ENCODE data around the gene PCNX2. TPM values are rescaled to one million over a fixed set of nuclear protein-coding genes. Genes with fewer than 3 reads are reported as not detected.

The PCNX2 gene
- total RNA-seq, 2 experiments from 2014 or later: 46.4 to 49.4 TPM

DNA sequence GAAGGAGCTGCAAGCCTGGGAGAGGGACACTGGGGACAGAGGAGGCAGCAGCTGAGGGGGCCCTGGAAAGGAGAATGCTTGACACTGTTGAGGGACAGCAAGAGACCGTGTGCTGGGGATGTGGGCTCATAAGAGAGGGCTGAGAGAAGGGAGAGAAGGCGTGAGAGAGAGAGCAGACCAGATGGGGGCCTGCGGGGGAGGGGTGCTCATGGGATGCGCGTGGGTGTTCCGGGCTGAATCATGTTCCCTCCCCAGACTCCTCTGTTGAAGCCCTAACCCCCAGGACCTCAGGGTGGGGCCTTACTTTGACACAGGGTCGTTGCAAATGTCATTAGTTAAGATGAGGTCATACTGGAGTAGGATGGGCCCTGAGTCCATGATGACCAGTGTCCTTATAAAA is 304.3 kb downstream of the PCNX2 start:
- H3K27me3 Mint-ChIP-seq: no peaks in the 10 kb centered on the region
- Histone ChIP-seq H3K36me3 (ENCODE audit: insufficient read depth, low read length) (peaks cover 38% of the 10 kb centered on the region), H3K4me1 (ENCODE audit: insufficient read depth, low read length) (no peaks in the 10 kb centered on the region), H3K27me3 (ENCODE audit: control insufficient read depth in 1 of 2, insufficient read depth in 2 of 2, low read length in 2 of 2) (no peaks in the 10 kb centered on the region), H3K27ac (ENCODE audit: low read depth in 1 of 2, low read length in 2 of 2) (no peak overlapping the region), H3K4me3 (ENCODE audit: low read length) (no peak overlapping the region), H3K9me3 (ENCODE audit: control insufficient read depth in 1 of 2, insufficient read depth in 1 of 2, low read length in 2 of 2) (peaks cover 0 to 10% of the 10 kb centered on the region in 2 experiments)
- H3K9me3 Mint-ChIP-seq: no peaks in the 10 kb centered on the region
- DNase-seq: no peak
- ChIA-PET POLR2A (no interaction called here), CTCF (no interaction called here)
- H3K36me3 Mint-ChIP-seq (ENCODE audit: low read depth): peaks cover 66% of the 10 kb centered on the region
- H3K4me3 Mint-ChIP-seq: no peak overlapping the region
- no peak for ATAC-seq (ENCODE audit: poor library complexity)
- intact Hi-C loops (cut with DNase I, micrococcal nuclease): no loop called here
- TF ChIP-seq, protein P1, sequence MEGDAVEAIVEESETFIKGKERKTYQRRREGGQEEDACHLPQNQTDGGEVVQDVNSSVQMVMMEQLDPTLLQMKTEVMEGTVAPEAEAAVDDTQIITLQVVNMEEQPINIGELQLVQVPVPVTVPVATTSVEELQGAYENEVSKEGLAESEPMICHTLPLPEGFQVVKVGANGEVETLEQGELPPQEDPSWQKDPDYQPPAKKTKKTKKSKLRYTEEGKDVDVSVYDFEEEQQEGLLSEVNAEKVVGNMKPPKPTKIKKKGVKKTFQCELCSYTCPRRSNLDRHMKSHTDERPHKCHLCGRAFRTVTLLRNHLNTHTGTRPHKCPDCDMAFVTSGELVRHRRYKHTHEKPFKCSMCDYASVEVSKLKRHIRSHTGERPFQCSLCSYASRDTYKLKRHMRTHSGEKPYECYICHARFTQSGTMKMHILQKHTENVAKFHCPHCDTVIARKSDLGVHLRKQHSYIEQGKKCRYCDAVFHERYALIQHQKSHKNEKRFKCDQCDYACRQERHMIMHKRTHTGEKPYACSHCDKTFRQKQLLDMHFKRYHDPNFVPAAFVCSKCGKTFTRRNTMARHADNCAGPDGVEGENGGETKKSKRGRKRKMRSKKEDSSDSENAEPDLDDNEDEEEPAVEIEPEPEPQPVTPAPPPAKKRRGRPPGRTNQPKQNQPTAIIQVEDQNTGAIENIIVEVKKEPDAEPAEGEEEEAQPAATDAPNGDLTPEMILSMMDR (IDR thresholded peaks at IDR 0.05): no peak
- no peak overlapping the region for H3K27ac Mint-ChIP-seq
- no peaks in the 10 kb centered on the region for H3K4me1 Mint-ChIP-seq (ENCODE audit: low read depth)

DNA sequence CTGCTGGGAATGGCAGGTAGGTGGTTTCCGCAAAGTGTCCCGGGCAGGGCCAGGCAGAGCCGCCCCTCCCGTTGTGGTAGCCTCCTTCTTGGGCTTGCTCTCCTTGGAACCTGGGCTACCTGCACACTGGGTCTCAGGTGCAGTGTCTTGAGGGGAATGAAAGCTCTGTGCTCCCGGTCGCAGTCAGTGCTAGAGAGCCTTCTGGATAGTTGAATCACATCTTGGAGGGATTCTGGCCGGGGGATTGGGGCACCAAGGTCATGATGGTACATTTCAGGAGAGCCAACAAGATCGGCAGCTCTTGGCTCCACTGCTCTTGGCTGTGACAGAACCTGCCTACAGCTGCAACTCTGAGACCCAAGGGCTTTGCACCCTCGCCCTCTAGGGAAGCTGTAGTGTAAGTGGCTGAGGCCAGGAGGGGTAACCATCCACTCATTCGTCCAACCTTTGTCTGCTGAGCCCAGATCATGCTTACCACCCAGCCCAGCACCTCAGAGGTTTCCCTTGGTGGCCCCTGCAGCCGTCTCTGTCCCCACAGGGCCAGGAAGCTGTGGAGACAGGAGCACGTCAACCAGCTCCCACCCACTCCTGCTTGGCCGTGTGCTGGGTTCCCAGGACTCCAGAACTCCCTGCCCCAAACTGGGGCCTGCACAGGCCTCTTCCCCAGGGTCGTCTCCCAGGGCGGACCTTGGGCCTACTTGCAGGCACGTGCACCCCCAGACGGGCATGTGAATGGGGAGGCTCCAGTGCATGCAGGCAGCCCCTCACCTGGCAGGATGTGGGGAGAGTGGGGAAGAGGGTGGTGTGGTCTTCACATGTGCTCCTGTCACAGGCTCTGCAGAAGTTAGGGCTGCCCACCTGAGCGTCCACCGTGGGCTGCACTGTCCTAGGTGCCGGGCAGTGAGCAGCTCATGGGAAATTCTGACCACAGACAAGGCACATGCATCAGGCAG is 305.1 kb downstream of the PCNX2 start:
- POLR2A ChIA-PET: no interaction called here
- TF ChIP-seq, protein P1 (IDR thresholded peaks at IDR 0.05): no peak
- H3K36me3 ChIP-seq (ENCODE audit: insufficient read depth, low read length): peaks cover 46% of the 10 kb centered on the region
- CTCF ChIA-PET: no interaction called here
- no peaks in the 10 kb centered on the region for H3K4me1 ChIP-seq (ENCODE audit: insufficient read depth, low read length)
- H3K27ac ChIP-seq (ENCODE audit: low read depth in 1 of 2, low read length in 2 of 2): no peak overlapping the region
- Mint-ChIP-seq H3K4me1 (ENCODE audit: low read depth) (no peaks in the 10 kb centered on the region), H3K9me3 (no peaks in the 10 kb centered on the region), H3K4me3 (no peak overlapping the region), H3K27ac (no peak overlapping the region), H3K36me3 (ENCODE audit: low read depth) (peaks cover 58% of the 10 kb centered on the region), H3K27me3 (no peaks in the 10 kb centered on the region)
- ATAC-seq (ENCODE audit: poor library complexity) (no peak), DNase-seq (no peak)
- intact Hi-C loops (cut with DNase I, micrococcal nuclease): no loop called here
- peaks cover 0 to 10% of the 10 kb centered on the region in 2 experiments for H3K9me3 ChIP-seq (ENCODE audit: control insufficient read depth in 1 of 2, insufficient read depth in 1 of 2, low read length in 2 of 2)
- no peak overlapping the region for H3K4me3 ChIP-seq (ENCODE audit: low read length)
- no peaks in the 10 kb centered on the region for H3K27me3 ChIP-seq (ENCODE audit: control insufficient read depth in 1 of 2, insufficient read depth in 2 of 2, low read length in 2 of 2)

DNA sequence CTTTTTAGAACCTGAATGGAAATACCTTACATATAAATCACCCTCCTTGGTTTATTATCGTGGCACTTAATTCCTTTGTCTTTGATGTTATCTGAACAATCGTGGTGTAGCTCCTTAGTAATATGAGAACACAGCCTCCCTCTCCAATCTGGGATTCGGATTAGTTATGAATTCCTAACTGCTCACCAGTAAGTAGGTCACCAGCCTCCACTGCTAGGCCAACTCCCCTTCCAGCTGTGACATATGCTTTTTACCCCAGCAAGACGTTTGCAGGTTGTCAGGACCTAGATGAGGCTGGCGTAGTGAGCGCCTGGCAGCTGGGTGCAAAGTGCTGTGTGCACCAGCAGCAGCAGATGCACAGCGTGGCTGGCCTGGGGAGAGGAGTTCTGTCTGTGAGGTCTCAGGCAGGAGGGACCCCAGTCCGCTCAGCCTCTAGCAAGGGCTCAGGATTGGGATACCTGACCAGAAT is 306.9 kb downstream of the PCNX2 start:
- Mint-ChIP-seq H3K9me3 (no peaks in the 10 kb centered on the region), H3K27ac (no peak overlapping the region), H3K4me1 (ENCODE audit: low read depth) (no peaks in the 10 kb centered on the region), H3K36me3 (ENCODE audit: low read depth) (peaks cover 44% of the 10 kb centered on the region), H3K27me3 (no peaks in the 10 kb centered on the region), H3K4me3 (no peak overlapping the region)
- intact Hi-C loops (cut with DNase I, micrococcal nuclease): no loop called here
- no peaks in the 10 kb centered on the region for H3K27me3 ChIP-seq (ENCODE audit: control insufficient read depth in 1 of 2, insufficient read depth in 2 of 2, low read length in 2 of 2)
- ATAC-seq (ENCODE audit: poor library complexity) (no peak), DNase-seq (no peak)
- TF ChIP-seq, protein P1 (IDR thresholded peaks at IDR 0.05): no peak
- no peak overlapping the region for H3K27ac ChIP-seq (ENCODE audit: low read depth in 1 of 2, low read length in 2 of 2)
- H3K4me1 ChIP-seq (ENCODE audit: insufficient read depth, low read length): no peaks in the 10 kb centered on the region
- CTCF ChIA-PET: no interaction called here
- POLR2A ChIA-PET: no interaction called here
- peaks cover 0 to 2% of the 10 kb centered on the region in 2 experiments for H3K9me3 ChIP-seq (ENCODE audit: control insufficient read depth in 1 of 2, insufficient read depth in 1 of 2, low read length in 2 of 2)
- H3K4me3 ChIP-seq (ENCODE audit: low read length): no peak overlapping the region
- H3K36me3 ChIP-seq (ENCODE audit: insufficient read depth, low read length): peaks cover 43% of the 10 kb centered on the region
